Metanephros (tissue), 2 donors: Measurements from ENCODE around the gene COMMD4. TPM values are rescaled to one million over a fixed set of nuclear protein-coding genes. Genes with fewer than 3 reads are reported as not detected.

Experiments used
- small RNA-seq: library from RNA; depleted of rRNA; stranded (forward); fragments of <200 nt; gene quantifications from one replicate; pipeline ENCODE3, GENCODE V24; 2014; ENCODE audit warnings: low replicate concordance
- total RNA-seq: library from RNA; depleted of rRNA; stranded (reverse); fragments of >200 nt; gene quantifications from one replicate; pipeline ENCODE4 v1.2.3, GENCODE V29; 2014

COMMD4 gene
- total RNA-seq: 46.6 TPM

GRCh38 chr15:75335705-75336355 is at the start of gene COMMD4:
COMMD4 (plus strand) TSS chr15:75336063; CDS start chr15:75336090, 27 bp downstream.

GRCh38 chr15:75346796-75347221 is 10.9 kb downstream of the COMMD4 start, which contains the start of gene NEIL1:
NEIL1 (plus strand) TSS chr15:75347039; CDS start chr15:75348906, 1,867 bp downstream.

GRCh38 chr15:75367913-75368688 is 32.2 kb downstream of the COMMD4 start, which contains the start of gene MAN2C1:
MAN2C1 (minus strand) TSS chr15:75368607; CDS start chr15:75368583, 24 bp downstream.

Small RNA genes lying within 50 kb of the gene (small RNA-seq; reads per million reads assigned to genes)
- not detected for gene RN7SL327P

Other genes with a start within 250 kb of the COMMD4 start
- 15.1 TPM for gene C15orf39, start 134.2 kb upstream of the COMMD4 start, total RNA-seq
- gene GOLGA6C, start 77.7 kb upstream of the COMMD4 start, total RNA-seq: not detected
- not detected for gene GOLGA6D, start 53.2 kb upstream of the COMMD4 start, total RNA-seq
- gene NEIL1, start 11.0 kb downstream of the COMMD4 start, total RNA-seq: 25.0 TPM
- gene MAN2C1, start 32.5 kb downstream of the COMMD4 start, total RNA-seq: 186 TPM
- 59.6 TPM for gene SIN3A, start 115.6 kb downstream of the COMMD4 start, total RNA-seq
- gene PTPN9, start 243.3 kb downstream of the COMMD4 start, total RNA-seq: 24.5 TPM